COLO668 (cell line): ENCODE results near the gene IRGC.

Source experiments
- DNase-seq: peaks from one replicate; lab custom pipeline; 2025; ENCODE audit not compliant: unreplicated experiment; lab: John Stamatoyannopoulos, UW

The IRGC gene

DNA sequence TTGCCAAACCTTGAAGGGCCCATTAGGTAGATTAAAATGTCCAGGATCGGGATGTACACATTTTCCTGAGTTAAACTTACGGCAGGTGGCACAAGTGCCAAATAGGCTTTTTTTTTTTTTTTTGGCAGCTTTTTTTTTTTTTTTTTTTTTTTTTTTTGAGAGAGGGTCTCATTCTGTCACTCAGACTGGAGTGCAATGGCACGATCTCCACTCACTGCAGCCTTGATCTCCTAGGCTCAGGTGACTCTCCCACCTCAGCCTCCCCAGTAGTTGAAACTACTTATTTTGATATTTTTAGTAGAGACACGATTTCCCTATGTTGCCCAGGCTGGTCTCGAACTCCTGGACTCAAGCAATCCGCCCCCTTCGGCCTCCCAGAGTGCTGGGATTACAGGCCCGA, 9.0 kb downstream of the IRGC start:
- DNase-seq, result no peak

DNA sequence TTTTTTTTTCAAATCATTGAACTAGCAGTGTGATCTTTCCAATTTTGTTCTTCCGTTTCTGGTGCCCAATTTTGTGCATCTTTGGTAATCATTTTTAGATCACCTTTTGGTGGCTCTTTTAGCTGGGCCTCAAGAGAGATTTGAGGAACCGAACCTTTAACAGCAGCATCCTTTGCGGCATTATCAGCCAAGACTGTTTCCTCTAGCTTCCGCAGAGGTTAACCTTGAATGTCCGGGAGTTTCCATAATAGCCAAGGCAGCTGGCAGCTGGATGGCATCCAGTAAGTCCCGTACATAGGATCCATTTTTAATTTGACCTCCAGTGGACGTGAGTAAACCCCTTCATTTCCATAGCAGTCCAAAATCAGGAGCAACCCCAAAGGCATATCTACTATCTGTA, 9.6 kb downstream of the IRGC start:
- DNase-seq, result no peak

DNA sequence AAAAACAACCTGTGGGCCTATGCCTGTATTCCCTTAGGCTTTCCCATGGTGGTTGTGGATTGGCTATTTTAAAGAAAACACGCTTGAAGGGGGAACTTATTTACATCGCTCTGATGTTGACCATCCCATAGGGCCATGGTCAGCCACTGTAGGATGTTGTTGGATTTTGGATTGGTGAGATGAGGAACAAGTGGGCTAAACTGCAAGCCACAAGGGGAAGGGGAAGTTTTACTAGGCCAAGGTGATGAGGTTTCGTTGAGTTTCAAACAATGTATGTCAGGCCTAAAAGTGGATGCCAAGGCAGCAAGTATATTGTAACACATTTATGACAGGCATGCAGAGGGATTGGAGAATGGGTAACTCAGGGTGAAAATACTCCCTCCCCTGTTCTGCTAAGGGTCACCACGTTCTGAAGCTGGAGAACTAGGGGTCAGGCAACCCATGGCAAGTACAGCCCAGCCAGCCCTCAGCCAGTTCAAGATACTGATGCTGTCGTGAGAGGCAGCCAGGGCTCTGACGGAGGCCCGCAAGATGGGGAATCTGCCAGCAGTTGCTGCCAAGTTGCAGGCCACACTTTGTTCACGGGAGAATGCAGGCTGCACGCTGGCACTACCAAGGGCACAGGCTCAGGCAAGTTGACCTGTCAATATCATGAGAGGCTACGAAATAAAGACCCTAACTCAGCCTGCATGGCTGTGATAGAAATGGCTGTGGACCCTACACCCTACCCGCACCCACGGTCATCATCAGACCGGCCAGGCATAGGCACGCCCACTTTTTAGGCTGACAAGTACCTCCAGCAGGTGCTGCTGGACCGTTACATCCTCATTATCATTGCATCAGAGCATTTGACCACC, 11.1 kb downstream of the IRGC start:
- DNase-seq, result no peak

DNA sequence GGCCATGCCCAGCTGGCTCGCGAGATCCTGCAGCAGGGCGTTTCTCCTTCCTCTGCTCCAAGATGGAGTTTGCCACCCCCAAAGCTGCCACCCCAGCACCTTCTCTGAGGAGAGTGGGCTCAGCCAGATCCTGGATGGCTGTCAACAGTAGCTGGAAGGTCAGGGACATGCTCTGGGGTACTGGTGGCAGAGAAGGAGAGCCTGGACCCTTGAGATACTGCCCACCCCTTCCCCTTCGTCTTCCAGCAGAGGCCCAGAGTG, 11.6 kb downstream of the IRGC start:
- no peak for DNase-seq

DNA sequence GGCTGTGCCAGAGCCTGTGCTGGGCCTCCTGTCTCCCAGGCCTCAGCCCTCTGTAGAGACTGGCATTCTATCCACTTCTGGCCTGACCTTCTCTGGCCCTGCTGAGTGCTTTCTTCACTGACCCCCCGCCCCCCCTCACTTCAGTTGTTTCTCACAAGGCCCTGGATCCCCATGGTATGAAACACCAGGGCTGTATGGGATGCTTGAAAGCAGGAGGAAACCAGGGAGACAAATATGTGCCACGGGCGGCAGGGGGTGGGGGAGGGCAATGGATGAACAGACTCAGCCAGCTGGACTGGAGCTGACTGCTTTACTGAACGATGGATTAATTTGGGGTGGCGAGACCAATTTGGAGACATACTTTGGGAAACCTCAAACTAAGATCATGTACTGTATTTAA, 14.0 kb downstream of the IRGC start:
- DNase-seq, result no peak

DNA sequence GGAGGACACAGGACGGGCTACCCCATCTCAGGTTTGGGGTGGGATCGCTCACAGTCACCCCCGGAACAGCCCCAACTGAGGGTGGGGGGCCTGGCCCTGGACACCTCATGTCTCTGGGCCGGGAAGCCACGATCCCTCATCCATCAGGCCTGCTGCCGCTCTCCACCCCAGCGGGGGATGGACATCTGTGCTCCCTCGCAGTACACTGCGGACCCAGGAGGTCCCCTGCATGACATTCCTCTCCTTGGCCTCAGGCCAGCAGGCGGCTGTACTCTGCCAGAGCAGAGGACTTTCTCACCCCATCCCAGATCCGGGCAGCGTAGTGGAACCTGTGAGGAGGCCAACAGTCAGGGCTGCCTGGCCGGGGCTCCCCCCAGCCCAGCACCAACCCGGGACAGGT, 15.5 kb downstream of the IRGC start:
- no peak for DNase-seq

DNA sequence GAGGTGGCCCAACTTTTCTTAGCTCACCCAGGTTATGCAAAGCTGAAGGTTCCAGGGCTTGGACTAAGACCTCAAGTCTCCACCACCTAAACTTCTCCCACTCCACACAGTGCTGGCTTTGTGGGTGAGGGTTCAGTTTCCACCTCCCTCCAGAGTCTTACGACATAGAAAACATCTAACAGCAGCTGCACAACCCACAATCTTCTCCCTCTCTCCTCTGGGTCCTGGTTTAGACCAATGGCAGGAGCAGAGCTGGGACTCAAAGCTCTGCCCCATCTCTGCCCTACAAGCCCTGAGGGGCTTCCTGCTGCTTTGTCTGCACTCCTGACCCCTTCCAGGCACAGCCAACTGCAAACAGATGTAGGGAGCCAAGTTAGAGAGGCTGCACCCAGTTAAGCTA, 16.0 kb downstream of the IRGC start:
- DNase-seq, result no peak

DNA sequence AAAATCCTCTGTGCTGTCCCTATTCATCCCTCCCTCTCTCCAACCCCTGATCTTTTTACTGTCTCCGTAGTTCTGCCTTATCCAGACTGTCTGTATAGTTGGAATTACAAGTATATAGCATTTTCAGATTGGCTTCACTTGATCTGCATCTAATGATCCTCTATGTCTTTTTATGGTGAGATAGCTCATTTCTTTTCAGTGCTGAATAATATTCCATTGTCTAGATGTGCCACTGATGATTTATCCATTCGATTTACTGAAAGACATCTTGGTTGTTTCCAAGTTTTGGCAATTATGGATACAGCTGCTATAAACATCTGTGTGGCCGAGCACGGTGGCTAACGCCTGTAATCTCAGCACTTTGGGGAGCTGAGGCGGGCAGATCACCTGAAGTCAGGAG, 19.1 kb downstream of the IRGC start:
- no peak for DNase-seq

DNA sequence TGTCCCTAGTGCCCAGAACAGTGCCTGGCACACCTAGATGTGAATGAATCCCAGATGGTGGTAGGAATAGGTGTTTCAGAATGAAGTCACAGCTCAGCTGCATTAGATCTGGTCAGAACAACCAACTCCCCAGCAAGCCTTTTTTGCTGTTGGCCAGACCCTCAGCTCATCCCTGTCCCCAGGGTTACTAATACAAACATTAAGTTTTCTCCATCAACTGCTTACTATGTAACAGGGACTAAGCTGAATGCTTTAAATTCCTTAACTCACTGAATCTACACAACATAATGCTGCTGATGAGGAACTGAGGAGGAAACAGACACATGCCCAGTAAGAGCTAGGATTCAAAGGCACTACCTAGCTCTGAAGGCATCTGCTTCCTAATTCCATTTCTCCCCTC, 20.1 kb downstream of the IRGC start:
- no peak for DNase-seq

DNA sequence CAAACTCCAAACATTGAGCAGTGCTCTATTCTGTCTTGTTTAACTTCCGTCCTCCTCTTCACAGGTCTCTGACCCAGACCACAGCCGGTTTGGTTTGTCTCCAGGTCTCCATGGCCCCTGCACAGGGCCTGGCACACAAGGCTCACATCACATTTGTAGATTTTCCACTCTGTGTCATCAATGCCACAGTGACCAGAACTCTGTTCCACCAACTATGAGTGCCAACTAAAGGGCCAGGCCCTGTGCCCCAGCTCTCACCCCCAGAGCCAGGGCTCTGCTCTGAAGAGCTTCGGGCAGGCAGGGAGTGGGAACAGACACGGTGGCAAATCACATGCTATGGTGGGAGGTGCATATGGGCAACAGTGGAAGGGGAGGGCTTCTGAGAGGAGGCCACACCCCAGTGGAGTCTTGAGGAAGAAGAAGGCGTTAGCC, 22.9 kb downstream of the IRGC start:
- DNase-seq, result no peak

DNA sequence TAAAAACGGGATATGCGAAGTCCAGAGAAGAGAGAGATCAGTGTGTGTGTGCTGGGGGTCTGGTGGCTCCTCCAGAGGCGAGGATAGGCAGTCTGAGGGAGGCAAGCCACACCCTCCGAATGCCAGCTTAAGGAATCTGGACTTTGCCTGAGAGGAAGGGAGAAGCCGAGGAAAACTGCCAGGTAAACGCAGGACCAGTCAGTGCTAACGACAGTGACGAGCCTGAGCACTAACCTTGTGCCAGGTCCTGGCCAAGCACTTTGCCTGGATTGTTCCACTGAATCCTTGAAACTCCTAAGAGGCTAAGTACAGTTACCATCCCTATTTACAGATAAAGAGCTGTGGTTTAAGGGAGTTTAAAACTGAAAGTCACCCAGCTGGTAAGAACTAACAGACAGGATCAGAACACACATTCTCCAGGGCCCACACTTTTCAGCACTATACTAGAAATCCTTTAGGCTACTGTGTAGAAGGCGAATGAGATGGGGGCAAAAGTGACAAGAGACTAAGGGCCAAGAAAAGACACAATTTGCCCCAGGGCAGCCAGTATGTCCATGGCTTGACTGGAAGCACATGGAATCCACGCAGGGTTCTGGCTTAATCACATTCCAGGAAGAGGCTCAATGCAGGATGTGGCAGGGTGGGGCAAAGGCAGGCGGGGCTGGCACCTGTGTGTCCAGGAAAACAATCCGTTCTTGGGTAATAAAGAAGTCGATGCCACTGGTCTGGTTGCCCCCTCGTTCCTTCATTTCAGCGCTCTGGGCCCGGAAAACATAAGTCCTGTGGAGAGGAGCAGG, 23.8 kb downstream of the IRGC start:
- no peak for DNase-seq

DNA sequence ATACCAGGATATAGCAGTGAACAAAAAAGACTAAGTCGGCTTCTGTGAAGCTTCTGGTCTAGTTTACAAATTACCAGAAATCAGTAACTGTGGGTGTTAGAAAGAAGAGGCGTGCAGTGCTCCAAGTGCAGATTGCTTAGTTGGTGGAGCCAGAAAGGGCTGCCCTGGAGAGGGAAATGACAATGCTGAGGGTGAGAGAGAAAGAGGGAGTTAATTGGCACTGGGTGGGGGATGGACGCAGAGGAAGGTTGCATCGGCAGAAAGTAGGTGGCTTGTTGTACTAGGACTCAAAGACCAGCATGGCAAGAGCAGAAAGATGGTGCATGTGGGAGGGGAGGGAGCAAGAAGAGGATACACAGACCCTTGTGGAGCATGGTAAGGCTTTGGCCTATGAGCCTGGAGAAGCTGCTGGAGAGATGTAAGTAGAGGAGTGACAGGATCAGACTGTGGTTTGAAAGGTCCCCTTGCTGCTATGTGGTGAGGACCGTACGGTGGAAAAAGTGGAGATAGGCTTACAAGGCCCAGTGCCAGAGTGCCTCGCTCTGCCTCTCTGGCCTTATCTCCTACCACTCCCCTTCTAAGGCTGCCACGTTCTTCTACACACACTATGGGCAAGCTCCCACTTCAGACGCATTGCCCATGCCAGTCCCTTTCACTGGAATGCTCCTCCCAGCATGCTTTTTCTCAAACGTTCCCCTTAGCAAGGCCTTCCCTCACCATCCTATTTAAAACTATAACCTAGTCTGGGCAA, 25.4 kb downstream of the IRGC start:
- no peak for DNase-seq

DNA sequence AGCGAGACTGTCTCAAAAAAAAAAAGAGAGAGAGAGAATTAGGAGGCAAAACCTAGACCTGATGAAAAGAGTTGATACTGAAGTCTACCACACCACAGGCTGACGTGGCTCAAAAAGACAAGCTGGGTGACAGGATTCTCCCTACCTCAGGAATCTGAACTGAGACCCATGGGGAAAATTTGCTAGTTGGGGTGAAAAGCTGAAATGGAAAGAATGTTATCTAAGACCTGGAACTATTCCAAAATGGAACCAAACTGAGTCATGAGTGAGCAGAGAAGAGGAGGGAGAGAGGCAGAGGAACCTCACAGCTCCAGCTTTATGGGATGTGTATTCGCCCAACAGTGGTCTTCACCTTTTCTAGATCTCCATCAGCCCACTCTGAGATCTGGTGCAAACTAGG, 27.2 kb downstream of the IRGC start:
- DNase-seq, result no peak

DNA sequence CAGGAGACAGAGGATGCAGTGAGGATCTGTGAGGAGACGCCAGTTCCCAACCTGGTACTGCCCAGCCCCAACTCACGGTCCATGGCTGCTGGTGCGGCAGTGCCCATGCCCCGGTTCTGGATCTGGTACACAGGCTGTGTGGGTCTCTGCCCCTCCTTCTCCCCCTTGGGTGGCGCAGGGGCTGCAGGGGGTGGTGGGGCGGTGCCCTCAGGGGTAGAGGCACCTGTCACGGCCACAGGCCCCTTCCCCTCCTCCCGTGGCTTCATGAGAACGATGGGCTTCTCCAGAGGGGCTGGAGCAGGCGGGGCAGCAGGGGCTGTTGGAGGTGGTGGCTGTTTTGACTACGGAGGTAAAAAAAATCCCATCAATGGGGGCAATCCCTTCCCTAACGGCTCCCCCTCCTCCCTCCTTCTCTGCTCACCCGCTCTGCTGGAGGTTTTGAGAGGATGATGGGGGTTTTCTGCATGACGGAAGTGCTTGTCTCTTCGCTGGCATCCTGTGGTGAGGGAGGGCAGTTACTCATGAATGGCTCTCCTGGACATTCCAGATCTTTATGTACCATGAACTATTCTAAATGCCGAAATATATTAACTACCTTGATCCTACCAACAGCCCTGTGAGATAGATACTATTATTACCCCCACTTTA, 31.8 kb downstream of the IRGC start:
- no peak for DNase-seq

DNA sequence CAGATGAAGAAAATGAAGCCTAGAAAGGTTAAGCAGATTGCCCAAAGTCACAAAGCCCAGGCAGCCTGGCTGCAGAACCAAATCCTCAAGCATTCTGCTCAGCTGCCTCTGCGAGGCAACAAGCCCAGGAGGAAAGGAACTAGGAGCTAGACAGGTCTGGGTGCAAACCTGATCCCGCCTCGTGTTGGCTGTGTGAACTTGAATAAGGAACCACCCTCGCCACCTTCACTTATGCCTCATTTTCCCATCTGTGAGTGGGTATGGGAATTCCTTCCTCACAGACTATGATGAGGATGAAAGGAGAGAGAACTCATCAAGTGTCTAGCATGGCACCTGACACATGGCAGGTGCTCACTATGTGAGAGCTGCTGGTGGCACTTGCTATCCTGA, 32.3 kb downstream of the IRGC start:
- no peak for DNase-seq

DNA sequence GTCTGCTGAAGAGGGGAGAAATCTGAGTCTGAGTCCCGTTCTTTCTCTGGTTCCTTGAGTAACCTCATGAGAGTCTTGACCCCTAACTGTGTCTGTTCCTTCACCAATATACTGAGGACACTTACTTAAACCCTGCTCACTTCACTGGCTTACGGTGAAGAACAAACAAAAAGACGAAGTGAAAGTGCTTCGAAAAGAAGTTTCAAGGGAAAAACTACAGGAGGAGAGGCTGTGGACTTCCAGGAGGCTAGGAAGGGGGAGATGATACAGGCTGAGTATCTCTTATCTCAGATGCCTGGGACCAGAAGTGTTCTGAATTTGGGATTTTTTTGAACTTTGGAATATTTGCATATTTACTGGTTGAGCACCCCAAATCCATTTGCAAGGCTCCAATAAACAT, 32.8 kb downstream of the IRGC start:
- DNase-seq, result no peak

DNA sequence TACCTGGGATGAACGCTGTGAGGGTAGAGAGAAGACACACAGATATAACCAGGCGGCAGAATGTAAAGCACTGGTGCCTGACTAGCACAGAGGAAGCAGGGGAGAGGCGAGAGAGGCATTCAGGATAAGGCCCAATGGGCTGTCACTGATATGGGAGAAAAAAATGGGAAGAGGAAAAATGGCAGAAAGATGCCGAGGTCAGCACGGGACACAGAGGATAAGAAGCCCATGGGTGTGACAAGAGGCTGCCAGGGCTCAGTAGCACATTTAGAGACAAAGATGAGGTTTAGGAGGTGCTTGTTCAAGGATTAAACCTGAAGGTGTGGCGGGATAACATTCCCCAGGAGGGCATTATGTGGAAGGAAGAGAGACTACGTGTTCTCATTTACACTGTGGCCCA, 33.3 kb downstream of the IRGC start:
- no peak for DNase-seq

DNA sequence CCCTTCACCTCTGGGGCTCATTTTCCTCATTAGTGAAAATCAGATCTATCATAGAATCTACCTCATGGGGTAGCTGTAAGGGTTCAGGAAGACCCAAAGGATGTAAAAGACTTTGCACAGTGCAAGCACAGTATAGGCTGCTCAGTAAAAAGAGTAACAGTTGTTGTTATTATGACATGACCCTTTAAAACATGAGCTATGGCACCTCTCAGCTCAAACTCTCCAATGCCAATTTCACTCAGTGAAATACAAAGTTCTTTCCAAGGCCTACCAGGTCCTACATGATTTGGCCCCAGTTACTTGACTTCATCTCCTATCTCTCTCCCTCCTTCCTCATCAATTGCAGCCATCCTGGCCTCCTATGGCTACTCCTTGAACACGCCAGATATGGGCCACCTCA, 34.0 kb downstream of the IRGC start:
- DNase-seq, result no peak

DNA sequence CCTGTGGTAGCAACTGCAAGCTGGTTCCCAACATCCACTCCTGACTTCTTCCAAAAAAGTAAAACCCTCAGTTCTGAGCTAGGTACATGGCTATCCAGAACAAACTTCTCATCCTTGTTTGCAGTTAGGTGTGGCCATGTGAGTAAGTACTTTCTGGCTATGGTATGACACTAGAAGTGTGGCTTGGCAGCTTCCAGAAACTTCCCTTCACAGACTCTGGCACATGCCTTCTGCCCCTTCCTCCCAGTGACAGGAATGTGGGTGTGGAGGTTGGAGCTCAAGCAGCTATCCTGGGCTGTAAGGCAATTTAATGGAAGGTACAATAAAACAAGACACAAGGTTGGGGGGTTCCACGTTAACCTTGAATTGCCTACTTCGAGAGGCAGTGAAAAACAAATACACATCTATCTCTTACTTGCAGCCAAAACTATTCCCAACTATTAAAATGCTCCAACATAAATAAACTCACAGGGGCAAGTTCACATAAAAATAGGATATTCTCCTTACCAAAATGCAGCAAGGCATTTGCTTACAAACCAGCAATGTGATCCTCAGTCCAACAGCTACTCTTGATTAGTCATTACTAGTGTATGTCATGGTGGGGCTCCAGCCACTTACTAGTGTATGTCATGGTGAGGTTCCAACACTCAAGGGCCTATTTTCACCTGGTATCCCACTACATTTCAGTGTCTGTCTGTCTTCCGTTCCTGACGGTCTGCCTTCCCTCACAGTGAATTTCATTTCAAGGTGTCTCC, 35.8 kb downstream of the IRGC start:
- DNase-seq, result no peak

DNA sequence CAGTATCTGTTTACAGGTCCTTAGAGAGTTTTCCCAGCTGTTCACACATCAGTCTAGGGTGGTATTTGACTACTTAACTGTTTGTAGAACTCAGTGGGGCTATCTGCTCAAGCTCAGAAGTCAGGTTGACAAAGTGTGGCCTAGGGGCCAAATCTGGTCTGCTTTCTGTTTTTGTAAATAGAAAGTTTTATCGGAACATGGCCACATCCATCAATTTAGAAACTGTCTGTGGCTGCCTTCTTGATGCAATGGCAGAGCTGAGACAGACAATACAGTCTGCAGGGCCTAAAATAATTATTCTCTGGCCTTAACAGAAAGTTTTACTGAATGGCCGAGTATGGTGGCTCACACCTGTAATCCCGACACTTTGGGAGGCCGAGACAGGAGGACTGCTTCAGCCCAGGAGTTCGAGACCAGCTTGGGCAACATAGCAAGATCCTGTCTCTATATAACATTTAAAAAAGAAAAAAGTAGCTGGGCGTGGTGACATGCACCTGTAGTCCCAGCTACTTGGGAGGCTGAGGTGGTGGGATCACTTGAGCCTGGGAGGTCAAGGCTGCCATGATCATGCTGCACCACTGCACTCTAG, 36.5 kb downstream of the IRGC start:
- no peak for DNase-seq

DNA sequence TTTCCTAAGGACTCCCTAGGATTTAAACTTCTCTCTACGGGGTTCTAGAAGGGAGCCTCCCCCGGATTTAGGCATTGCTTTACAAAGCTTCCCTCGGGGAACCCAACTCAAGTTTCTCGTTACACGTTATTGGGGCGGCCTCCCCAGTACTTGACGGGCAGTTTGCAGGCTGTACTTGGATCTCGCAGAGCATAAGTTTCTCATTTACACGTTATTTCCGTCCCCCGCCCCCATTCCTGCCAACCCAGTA, 38.3 kb downstream of the IRGC start:
- DNase-seq, result no peak
